K562 (cell line): ENCODE results near the gene SKIC2. TPM values are rescaled to one million over a fixed set of nuclear protein-coding genes. Genes with fewer than 3 reads are reported as not detected.
A peak's percentile ranks its signal among the peaks of the same experiment; 100 is the strongest.

Experiments
- CREB1 ChIP-seq, 2 experiments: sonication (generic) in 1 of 2; formaldehyde crosslinking in 1 of 2; IDR thresholded peaks; 2 replicates each; pipeline versions ENCODE4 v1.6.1 to v1.8.0; 2012 to 2022; ENCODE audit warnings: inconsistent platforms in 1 of 2, mild to moderate bottlenecking in 1 of 2, missing genetic modification reagents in 1 of 2, moderate library complexity in 1 of 2
- ETV6 ChIP-seq, 3 experiments: fragments of 150-350 bp in 1 of 3; sonication (generic) in 1 of 3; formaldehyde crosslinking in 1 of 3; IDR thresholded peaks; 2 replicates each; pipeline versions ENCODE4 v1.6.1 to v1.8.0; 2014 to 2022; ENCODE audit warnings: borderline replicate concordance in 2 of 3, low read depth in 2 of 3, antibody characterized with exemption in 1 of 3, low read length in 1 of 3, mild to moderate bottlenecking in 1 of 3, missing genetic modification reagents in 1 of 3
- JUNB ChIP-seq: fragments of 450-650 bp; formaldehyde crosslinking; conservative IDR thresholded peaks from 2 replicates; pipeline ENCODE4 v1.4.0; 2020; ENCODE audit warnings: mild to moderate bottlenecking
- PHF21A ChIP-seq: fragments of 450-650 bp; IDR thresholded peaks from 2 replicates; pipeline ENCODE4 v1.6.1; 2017; ENCODE audit warnings: low read depth, borderline replicate concordance
- SAP30 ChIP-seq: fragments of 200-600 bp; sonication (generic); IDR thresholded peaks from 2 replicates; pipeline ENCODE4 v1.6.1; 2012; ENCODE audit warnings: borderline replicate concordance, low read depth, mild to moderate bottlenecking, moderate library complexity, low read length, control low read depth, inconsistent platforms; ENCODE audit not compliant: insufficient read depth, poor library complexity, severe bottlenecking
- SRSF7 ChIP-seq: fragments of 200-400 bp; formaldehyde crosslinking; optimal IDR thresholded peaks from 2 replicates; pipeline ENCODE3; 2017; ENCODE audit warnings: mild to moderate bottlenecking, low read depth, low read length
- STAG1 ChIP-seq: sonication (generic); formaldehyde crosslinking; IDR thresholded peaks from 2 replicates; pipeline ENCODE4 v1.5.0; 2020; ENCODE audit warnings: missing genetic modification reagents, borderline replicate concordance
- TCFL5 ChIP-seq: fragments of 250-450 bp; sonication (Bioruptor Pico); conservative IDR thresholded peaks from 2 replicates; pipeline ENCODE4 v1.6.1; 2021; ENCODE audit warnings: mild to moderate bottlenecking, moderate library complexity, matching md5 sums
- U2AF2 ChIP-seq: fragments of 200-400 bp; formaldehyde crosslinking; optimal IDR thresholded peaks from 2 replicates; pipeline ENCODE3; 2017; ENCODE audit warnings: low read depth, mild to moderate bottlenecking, low read length
- polyA plus RNA-seq, 8 experiments: library from polyadenylated mRNA; depleted of rRNA in 4 of 8; stranded (reverse) in 5 of 8; unstranded in 3 of 8; fragments of >200 nt; fragmentation: Nextera tagmentation in 2 of 8; fragmentation: Illumina TruSeq in 1 of 8; extraction: Ambion mirVana in 2 of 8; extraction: Trizol in 1 of 8; gene quantifications; 2 replicates each; pipeline versions ENCODE4 v1.2.1 to v1.2.3, GENCODE V29; 2011 to 2014; ENCODE audit warnings: inconsistent platforms in 1 of 8, missing spikeins in 1 of 8
- total RNA-seq, 7 experiments: library from RNA; depleted of rRNA in 6 of 7; stranded (reverse); fragments of >200 nt in 6 of 7; fragmentation: Illumina TruSeq in 2 of 7; extraction: Trizol in 2 of 7; gene quantifications; 2 replicates each; pipeline versions ENCODE4 v1.2.1 to v1.2.3, GENCODE V29; 2011 to 2021; ENCODE audit warnings: low replicate concordance in 1 of 7
- TF ChIP-seq, protein P1 (sequence below), 2 experiments: IDR thresholded peaks in 1 of 2; conservative IDR thresholded peaks in 1 of 2; 2 replicates each; pipeline ENCODE4 v1.6.1; 2016; ENCODE audit warnings: low read depth in 2 of 2, mild to moderate bottlenecking in 1 of 2, missing compliant biosample characterization in 1 of 2, missing genetic modification characterization in 1 of 2, moderate library complexity in 1 of 2
- TF ChIP-seq, protein P2 (sequence below): fragments of 250-450 bp; sonication (Bioruptor Pico); IDR thresholded peaks from 2 replicates; pipeline ENCODE4 v1.8.0; 2022; ENCODE audit warnings: moderate library complexity, mild to moderate bottlenecking, inconsistent platforms
- TF ChIP-seq, protein P3 (sequence below): fragments of 250-450 bp; sonication (Bioruptor Pico); IDR thresholded peaks from 2 replicates; pipeline ENCODE4 v1.4.0; 2020; ENCODE audit warnings: mild to moderate bottlenecking, moderate library complexity, borderline replicate concordance
- TF ChIP-seq, protein P4 (sequence below): fragments of 200-800 bp; sonication (Bioruptor generic); IDR thresholded peaks from 2 replicates; pipeline ENCODE4 v1.6.1; 2017; ENCODE audit warnings: missing genetic modification characterization, missing compliant biosample characterization

The SKIC2 gene
- total and polyA plus RNA-seq, 9 of the 15 experiments (the other 6 are each of a cell fraction or from before 2014, with no cell fraction given) = 3.3 to 94.6 (median 38.8) TPM

DNA sequence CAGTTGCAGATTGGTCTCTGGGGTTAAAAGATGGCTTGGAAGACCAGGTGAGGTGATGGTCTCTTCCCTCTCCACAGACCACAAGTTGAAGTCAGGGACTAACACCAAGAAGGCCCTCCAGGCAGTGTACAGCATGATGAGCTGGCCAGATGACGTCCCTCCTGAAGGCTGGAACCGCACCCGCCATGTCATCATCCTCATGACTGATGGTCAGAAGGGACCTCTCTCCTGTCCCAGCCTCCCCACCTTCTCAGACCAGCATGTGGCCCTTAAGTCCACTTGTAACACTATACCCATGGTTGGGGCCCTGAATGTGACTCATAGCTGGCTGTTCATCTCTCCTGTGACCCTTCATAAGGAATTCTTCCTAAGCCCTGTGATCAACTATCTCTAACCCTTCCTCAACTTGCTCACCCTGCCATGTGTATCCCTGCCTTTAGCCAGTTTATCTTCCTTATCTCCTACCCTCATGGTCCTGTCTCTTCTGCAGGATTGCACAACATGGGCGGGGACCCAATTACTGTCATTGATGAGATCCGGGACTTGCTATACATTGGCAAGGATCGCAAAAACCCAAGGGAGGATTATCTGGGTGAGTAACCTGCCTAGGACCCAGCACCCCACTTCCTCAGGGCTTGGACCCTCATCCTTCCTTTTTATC lies 10.1 kb upstream of the SKIC2 start (continued):
- TF ChIP-seq JUNB (CRISPR knock-in tag) (no peak), CREB1 (IDR thresholded peaks at IDR 0.05) (no peak; the same call in 1 of the 2 replicates), CREB1 (CRISPR knock-in tag; IDR thresholded peaks at IDR 0.05) (peak; percentile 82), SAP30 (peak; percentile 44), PHF21A (no peak), STAG1 (CRISPR knock-in tag) (no peak), SRSF7 (no peak), U2AF2 (no peak), TCFL5 (CRISPR knock-in tag) (no peak), ETV6 (IDR thresholded peaks at IDR 0.05; ENCODE audit: borderline replicate concordance in 1 of 2, low read depth in 2 of 2, low read length in 1 of 2) (no peak), ETV6 (CRISPR knock-in tag; IDR thresholded peaks at IDR 0.05; ENCODE audit: borderline replicate concordance) (no peak)
- TF ChIP-seq, protein P1, sequence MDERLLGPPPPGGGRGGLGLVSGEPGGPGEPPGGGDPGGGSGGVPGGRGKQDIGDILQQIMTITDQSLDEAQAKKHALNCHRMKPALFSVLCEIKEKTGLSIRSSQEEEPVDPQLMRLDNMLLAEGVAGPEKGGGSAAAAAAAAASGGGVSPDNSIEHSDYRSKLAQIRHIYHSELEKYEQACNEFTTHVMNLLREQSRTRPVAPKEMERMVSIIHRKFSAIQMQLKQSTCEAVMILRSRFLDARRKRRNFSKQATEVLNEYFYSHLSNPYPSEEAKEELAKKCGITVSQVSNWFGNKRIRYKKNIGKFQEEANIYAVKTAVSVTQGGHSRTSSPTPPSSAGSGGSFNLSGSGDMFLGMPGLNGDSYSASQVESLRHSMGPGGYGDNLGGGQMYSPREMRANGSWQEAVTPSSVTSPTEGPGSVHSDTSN (CRISPR knock-in tag; IDR thresholded peaks at IDR 0.05; ENCODE audit: low read depth) = no peak; the same call in 1 of the 2 replicates
- TF ChIP-seq, protein P1 (tag; conservative IDR thresholded peaks at IDR 0.05; ENCODE audit: low read depth) = peak; percentile 86
- TF ChIP-seq, protein P2, sequence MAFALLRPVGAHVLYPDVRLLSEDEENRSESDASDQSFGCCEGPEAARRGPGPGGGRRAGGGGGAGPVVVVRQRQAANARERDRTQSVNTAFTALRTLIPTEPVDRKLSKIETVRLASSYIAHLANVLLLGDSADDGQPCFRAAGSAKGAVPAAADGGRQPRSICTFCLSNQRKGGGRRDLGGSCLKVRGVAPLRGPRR (CRISPR knock-in tag) = no peak
- TF ChIP-seq, protein P3, sequence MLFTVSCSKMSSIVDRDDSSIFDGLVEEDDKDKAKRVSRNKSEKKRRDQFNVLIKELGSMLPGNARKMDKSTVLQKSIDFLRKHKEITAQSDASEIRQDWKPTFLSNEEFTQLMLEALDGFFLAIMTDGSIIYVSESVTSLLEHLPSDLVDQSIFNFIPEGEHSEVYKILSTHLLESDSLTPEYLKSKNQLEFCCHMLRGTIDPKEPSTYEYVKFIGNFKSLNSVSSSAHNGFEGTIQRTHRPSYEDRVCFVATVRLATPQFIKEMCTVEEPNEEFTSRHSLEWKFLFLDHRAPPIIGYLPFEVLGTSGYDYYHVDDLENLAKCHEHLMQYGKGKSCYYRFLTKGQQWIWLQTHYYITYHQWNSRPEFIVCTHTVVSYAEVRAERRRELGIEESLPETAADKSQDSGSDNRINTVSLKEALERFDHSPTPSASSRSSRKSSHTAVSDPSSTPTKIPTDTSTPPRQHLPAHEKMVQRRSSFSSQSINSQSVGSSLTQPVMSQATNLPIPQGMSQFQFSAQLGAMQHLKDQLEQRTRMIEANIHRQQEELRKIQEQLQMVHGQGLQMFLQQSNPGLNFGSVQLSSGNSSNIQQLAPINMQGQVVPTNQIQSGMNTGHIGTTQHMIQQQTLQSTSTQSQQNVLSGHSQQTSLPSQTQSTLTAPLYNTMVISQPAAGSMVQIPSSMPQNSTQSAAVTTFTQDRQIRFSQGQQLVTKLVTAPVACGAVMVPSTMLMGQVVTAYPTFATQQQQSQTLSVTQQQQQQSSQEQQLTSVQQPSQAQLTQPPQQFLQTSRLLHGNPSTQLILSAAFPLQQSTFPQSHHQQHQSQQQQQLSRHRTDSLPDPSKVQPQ (CRISPR knock-in tag) = no peak
- TF ChIP-seq, protein P4, sequence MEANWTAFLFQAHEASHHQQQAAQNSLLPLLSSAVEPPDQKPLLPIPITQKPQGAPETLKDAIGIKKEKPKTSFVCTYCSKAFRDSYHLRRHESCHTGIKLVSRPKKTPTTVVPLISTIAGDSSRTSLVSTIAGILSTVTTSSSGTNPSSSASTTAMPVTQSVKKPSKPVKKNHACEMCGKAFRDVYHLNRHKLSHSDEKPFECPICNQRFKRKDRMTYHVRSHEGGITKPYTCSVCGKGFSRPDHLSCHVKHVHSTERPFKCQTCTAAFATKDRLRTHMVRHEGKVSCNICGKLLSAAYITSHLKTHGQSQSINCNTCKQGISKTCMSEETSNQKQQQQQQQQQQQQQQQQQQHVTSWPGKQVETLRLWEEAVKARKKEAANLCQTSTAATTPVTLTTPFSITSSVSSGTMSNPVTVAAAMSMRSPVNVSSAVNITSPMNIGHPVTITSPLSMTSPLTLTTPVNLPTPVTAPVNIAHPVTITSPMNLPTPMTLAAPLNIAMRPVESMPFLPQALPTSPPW (CRISPR knock-in tag) = peak; percentile 60
